A673 (cell line): ENCODE data around the gene PLD1. TPM values are rescaled to one million over a fixed set of nuclear protein-coding genes. Genes with fewer than 3 reads are reported as not detected.
A peak's percentile ranks its signal among the peaks of the same experiment; 100 is the strongest.

Experiments used
- BruUV-seq: library from RNA; stranded (reverse); fragments of 400-500 nt; replicated peaks from 2 replicates; lab custom pipeline; 2021; lab: Mats Ljungman, UMichigan
- CTCF ChIA-PET: fragments of 300-600 bp; sonication (Branson Sonifier 250); formaldehyde crosslinking; loops from one replicate; lab custom pipeline; 2022; ENCODE audit warnings: antibody characterized with exemption; lab: Charles Lee
- POLR2A ChIA-PET: fragments of 300-600 bp; sonication (Branson Sonifier 250); formaldehyde crosslinking; loops from one replicate; lab custom pipeline; 2022; ENCODE audit warnings: antibody characterized with exemption; ENCODE audit not compliant: low non-redundant PET; lab: Charles Lee
- DNase-seq: peaks from one replicate; pipeline ENCODE4 v3.0.0-alpha.2; 2015; ENCODE audit warnings: low spot score
- H3K27ac ChIP-seq: fragments of 200-600 bp; sonication (generic); 2 replicates; pipeline ENCODE4 v1.5.1; 2016; ENCODE audit warnings: mixed run types, low read depth, mild to moderate bottlenecking, mixed read lengths, antibody characterized with exemption, low read length; ENCODE audit not compliant: poor library complexity, severe bottlenecking
- H3K27me3 ChIP-seq: fragments of 200-600 bp; sonication (generic); replicated peaks from 2 replicates; pipeline ENCODE4 v1.6.1; 2017; ENCODE audit warnings: mixed run types, low read depth, mild to moderate bottlenecking, mixed read lengths, antibody characterized with exemption, low read length; ENCODE audit not compliant: insufficient read depth, poor library complexity
- H3K36me3 ChIP-seq: fragments of 200-600 bp; sonication (generic); 2 replicates; pipeline ENCODE4 v1.6.1; 2016; ENCODE audit warnings: mixed run types, mild to moderate bottlenecking, mixed read lengths, antibody characterized with exemption, low read length; ENCODE audit not compliant: insufficient read depth, poor library complexity, severe bottlenecking
- H3K4me1 ChIP-seq: fragments of 200-600 bp; sonication (generic); 2 replicates; pipeline ENCODE4 v1.6.1; 2017; ENCODE audit warnings: mixed run types, mild to moderate bottlenecking, mixed read lengths, antibody characterized with exemption, low read length; ENCODE audit not compliant: insufficient read depth, poor library complexity, severe bottlenecking
- H3K4me3 ChIP-seq: fragments of 200-600 bp; sonication (generic); 2 replicates; pipeline ENCODE4 v1.5.1; 2016; ENCODE audit warnings: low read depth, mixed run types, mild to moderate bottlenecking, mixed read lengths, low read length; ENCODE audit not compliant: poor library complexity, severe bottlenecking
- H3K9me3 ChIP-seq: fragments of 200-600 bp; sonication (generic); 2 replicates; pipeline ENCODE4 v1.6.1; 2016; ENCODE audit warnings: mixed run types, low read depth, mild to moderate bottlenecking, mixed read lengths, antibody characterized with exemption, low read length; ENCODE audit not compliant: poor library complexity, severe bottlenecking
- CTCF ChIP-seq: fragments of 300-800, 200-600 bp; sonication (generic); conservative IDR thresholded peaks from 2 replicates; pipeline ENCODE4 v1.5.1; 2017; ENCODE audit warnings: low read depth, mild to moderate bottlenecking, antibody characterized with exemption, low read length, moderate library complexity, mixed read lengths
- EZH2 ChIP-seq: fragments of 200-600 bp; sonication (generic); IDR thresholded peaks from 2 replicates; pipeline ENCODE4 v1.6.1; 2017; ENCODE audit warnings: borderline replicate concordance, low read depth, mild to moderate bottlenecking, mixed read lengths, antibody characterized with exemption, low read length; ENCODE audit not compliant: poor library complexity, severe bottlenecking
- intact Hi-C: fragments of 100-400 bp; cut with micrococcal nuclease; formaldehyde crosslinking; loops from one replicate; pipeline ENCODE4 v1.10.0; 2022; ENCODE audit not compliant: unreplicated experiment
- total RNA-seq: library from RNA; stranded (reverse); gene quantifications from 2 replicates; pipeline ENCODE4 v1.2.3, GENCODE V29; 2021

PLD1 gene
- total RNA-seq, 1 experiment from 2014 or later, result 3.2 TPM

GRCh38 chr3:171704814-171705213 is 105.5 kb downstream of the PLD1 start:
- DNase-seq, result peak; percentile 17
- BruUV-seq, result no TSS peak
- Histone ChIP-seq H3K27me3 (no peaks in the 10 kb centered on the region), H3K4me1 (no peaks in the 10 kb centered on the region), H3K9me3 (no peaks in the 10 kb centered on the region), H3K27ac (no peak overlapping the region), H3K36me3 (no peaks in the 10 kb centered on the region), H3K4me3 (no peak overlapping the region)
- POLR2A ChIA-PET, result no interaction called here
- TF ChIP-seq EZH2 (no peak), CTCF (no peak)
- intact Hi-C loops, result loop anchor here (2.0 to 5.0 kb wide), 3 partner anchors 68 to 637 kb away; no protein-coding TSS in a partner anchor
- CTCF ChIA-PET, result interaction anchor here (1.7 kb wide), 1 partner anchor 68 kb away, joined by 5 read pairs; no protein-coding TSS in a partner anchor

GRCh38 chr3:171704002-171704401 is 106.3 kb downstream of the PLD1 start:
- no peaks in the 10 kb centered on the region for H3K36me3 ChIP-seq
- BruUV-seq, result no TSS peak
- POLR2A ChIA-PET, result no interaction called here

DNA sequence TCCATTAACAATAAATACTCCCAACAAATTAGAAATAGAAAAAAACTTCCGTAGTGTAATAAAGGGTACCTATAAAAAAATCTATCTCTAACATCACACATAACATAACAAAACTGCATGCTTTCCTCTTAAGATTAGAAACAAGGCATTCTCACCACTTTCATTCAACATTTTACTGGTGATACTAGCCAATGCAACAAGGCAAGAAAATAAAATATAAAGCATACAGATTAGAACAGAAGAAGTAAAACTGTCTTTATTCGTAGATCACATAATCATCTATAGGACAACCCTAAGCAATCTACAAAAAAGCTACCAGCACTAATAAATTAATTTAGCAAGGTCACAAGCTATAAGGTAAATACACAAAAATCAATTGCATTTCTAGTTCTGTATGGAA is 107.1 kb downstream of the PLD1 start:
- no peak overlapping the region for H3K4me3 ChIP-seq
- no peaks in the 10 kb centered on the region for H3K36me3 ChIP-seq
- intact Hi-C loops, result loop anchor here (5.0 kb wide), 1 partner anchor 639 kb away; no protein-coding TSS in a partner anchor
- POLR2A ChIA-PET, result no interaction called here
- TF ChIP-seq EZH2, result no peak
- TF ChIP-seq CTCF, result no peak
- no peaks in the 10 kb centered on the region for H3K9me3 ChIP-seq
- no peaks in the 10 kb centered on the region for H3K27me3 ChIP-seq
- no peaks in the 10 kb centered on the region for H3K4me1 ChIP-seq
- BruUV-seq, result no TSS peak
- CTCF ChIA-PET, result no interaction called here
- no peak overlapping the region for H3K27ac ChIP-seq
- no peak for DNase-seq

More at GRCh38 chr3:171704002-171704401, 106.3 kb downstream of the PLD1 start:
- Histone ChIP-seq H3K4me1 (no peaks in the 10 kb centered on the region), H3K27ac (no peak overlapping the region), H3K4me3 (no peak overlapping the region), H3K9me3 (no peaks in the 10 kb centered on the region), H3K27me3 (no peaks in the 10 kb centered on the region)
- intact Hi-C loops, result loop anchor here (2.0 to 5.0 kb wide), 3 partner anchors 69 to 638 kb away; no protein-coding TSS in a partner anchor
- no peak for TF ChIP-seq EZH2
- TF ChIP-seq CTCF, result peak; percentile 82
- CTCF ChIA-PET, result interaction anchor here (0.7 kb wide), 1 partner anchor 68 kb away, joined by 9 read pairs; no protein-coding TSS in a partner anchor
- peak; percentile 77 for DNase-seq
